ENCODE results near the gene YY1.

DNA sequence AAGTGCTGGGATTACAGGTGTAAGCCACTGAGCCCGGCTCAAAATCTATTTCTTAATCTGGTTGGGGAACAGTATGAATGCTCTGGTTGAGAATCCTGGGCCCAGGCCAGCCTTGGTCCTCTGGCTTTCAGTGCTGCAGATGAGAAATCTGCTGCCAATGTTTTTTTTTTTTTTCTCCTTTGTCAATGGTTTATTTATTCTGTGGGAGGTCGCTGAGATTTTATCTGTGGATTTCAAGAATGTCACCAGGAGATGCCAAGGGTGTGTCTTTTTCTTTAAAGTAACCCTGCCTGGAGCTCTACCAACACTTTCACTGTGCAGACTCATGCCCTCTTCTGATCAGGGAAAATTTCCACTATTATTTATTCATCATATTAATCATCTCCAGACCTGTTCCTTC, 63.7 kb downstream of the YY1 start:
- TF ChIP-seq CTCF (IDR thresholded peaks at IDR 0.05) (no peak), EZH2phosphoT487 (IDR thresholded peaks at IDR 0.05) (no peak)

Measured in neural progenitor cell (in vitro differentiated cells).